HuH-7.5 (cell line): ENCODE data around the gene NAALADL2.
"Not testable (repeated sequence)": the region's sequence is repeated elsewhere in the genome, so short reads cannot be mapped to it uniquely, and the experiment has no call there.

Experiments
- DNase-seq: peaks from one replicate; pipeline ENCODE4 v3.0.0; 2011; ENCODE audit warnings: low spot score

The NAALADL2 gene

DNA sequence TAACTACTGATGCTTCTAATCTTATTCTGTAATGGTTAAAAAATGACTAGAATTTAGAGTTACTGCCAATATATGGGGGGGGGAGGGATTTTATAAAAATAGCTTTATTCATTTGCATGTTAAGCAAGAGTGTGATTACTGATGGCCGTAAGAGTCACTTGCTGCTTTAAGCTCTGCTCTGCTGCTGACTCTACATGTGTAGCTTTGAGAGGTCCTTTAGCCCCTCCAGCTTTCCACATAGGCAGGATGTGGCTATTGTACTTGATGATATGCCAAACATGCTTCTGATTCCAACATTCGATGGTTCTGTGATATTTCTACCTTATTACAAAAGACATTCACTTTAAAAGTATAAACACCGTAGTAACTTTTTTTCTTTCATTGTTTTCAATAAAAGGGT lies 511.3 kb downstream of the NAALADL2 start:
- not testable (repeated sequence) for DNase-seq

DNA sequence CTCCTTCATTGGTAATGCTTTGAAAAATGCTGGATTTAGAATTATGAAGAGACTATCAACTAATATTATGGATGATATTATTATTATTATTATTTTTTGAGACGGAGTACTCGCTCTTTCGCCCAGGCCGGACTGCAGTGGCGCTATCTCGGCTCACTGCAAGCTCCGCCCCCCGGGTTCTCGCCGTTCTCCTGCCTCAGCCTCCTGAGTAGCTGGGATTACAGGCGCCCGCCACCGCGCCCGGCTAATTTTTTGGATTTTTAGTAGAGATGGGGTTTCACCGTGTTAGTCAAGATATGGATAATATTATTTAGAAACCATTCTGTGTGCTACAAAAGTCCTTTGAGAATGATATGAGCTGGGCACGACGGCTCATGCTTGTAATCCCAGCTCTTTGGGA lies 512.1 kb downstream of the NAALADL2 start:
- DNase-seq, result not testable (repeated sequence)

- no peak for DNase-seq
These were observed 515.6 kb downstream of the NAALADL2 start for GRCh38 chr3:175374705-175375104.

GRCh38 chr3:175378348-175378747 lies 519.2 kb downstream of the NAALADL2 start:
- no peak for DNase-seq

DNA sequence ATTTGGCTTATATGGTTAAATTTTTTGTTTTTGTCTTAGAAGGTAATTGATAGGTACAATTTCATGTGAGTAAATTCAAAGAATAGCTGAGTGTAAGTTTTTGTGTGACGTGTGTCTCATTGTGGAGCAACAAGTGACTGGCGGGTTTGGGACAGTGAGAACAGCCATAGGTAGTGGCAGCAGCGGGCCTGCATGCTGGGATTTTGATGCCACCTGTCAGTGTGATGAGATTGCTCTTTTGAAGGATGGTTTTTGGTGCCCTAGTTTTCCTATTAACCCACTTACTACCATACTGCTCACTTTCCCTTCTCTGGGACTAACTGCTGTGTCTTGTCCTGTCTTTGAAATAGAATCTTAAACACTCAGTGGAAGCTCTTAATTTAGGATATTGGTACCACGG lies 522.6 kb downstream of the NAALADL2 start:
- no peak for DNase-seq

GRCh38 chr3:175383371-175383770 lies 524.2 kb downstream of the NAALADL2 start:
- DNase-seq, result no peak

- no peak for DNase-seq
These were observed 524.7 kb downstream of the NAALADL2 start for GRCh38 chr3:175383813-175384212.

DNA sequence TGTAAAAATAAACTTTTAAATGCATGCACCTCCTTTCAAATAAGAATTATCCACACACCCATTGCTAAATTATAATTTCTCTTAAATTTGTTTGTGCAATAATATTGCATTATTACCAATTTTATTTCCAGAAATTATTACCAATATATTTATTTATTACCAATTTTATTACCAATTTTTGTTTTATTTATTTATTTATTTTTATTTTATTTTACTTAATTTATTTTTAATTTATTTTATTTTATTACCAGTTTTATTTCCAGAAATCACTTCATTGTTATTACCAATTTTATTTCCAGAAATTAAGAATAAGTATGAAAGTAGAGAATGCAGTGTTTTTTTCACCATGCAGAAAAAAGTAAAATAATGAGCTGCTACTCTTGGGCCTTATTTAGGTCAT lies 525.4 kb downstream of the NAALADL2 start:
- no peak for DNase-seq

GRCh38 chr3:175386630-175387029 lies 527.5 kb downstream of the NAALADL2 start:
- DNase-seq, result peak; percentile 3

GRCh38 chr3:175389560-175389959 lies 530.4 kb downstream of the NAALADL2 start:
- no peak for DNase-seq

DNA sequence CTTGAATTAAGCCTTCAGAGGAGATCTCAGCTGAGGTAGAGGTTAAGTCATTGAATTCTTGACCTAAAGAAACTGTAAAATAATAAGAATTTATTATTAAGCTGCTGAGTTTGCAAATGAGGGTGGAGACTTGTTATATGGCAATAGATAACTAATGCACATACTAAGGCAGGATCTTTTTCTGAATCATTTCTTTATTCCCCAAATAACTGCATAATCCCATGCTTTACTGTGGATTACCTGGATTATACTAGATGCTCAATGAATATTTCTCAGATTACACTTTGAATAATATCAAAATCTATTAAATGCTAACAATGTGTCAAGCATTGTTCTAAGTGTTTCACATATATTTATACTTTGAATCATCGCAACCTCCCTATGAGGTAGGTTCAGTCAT lies 532.5 kb downstream of the NAALADL2 start:
- DNase-seq, result no peak

DNA sequence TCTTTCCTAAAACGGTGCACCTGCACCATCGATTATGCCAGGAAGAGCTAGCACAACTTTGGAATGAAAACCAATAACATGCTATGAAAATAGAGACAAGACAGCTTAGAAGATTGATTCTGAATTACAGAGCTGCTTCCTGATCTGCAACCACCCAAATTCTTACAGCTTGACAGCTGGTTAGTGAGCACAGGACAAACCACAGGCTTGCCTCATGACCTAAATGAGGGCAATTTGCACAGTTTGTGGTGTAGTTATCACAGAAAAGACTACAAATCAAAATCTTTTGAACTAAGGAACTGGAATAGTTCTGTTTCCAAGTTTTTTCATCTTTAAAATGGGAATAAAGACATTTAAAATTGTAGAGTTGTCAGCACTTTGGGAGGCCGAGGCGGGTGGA lies 533.5 kb downstream of the NAALADL2 start:
- DNase-seq, result no peak

DNA sequence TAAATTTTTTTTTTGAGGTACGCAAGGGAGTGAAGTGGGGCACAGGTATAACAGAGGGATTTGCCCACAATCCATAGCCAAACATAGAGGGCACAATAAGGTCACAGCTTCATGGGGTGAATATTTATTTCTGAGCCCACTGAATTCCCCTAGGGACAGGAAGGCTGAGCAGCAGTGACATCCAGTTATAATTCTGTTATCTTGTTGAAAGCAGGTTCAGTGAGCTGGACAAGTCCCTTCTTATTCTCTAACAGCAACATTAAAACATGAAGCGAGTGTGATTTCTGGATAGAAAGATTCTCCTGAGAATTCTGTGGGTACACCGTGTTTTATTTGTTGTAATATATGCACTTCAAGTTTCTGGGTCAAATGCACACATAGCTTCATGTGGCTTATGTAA lies 538.2 kb downstream of the NAALADL2 start:
- no peak for DNase-seq

- no peak for DNase-seq
These were observed 539.5 kb downstream of the NAALADL2 start for GRCh38 chr3:175398676-175399075.

GRCh38 chr3:175399156-175399840 lies 540.2 kb downstream of the NAALADL2 start:
- DNase-seq, result no peak

- DNase-seq, result no peak
These were observed 544.9 kb downstream of the NAALADL2 start for GRCh38 chr3:175404027-175404426.

DNA sequence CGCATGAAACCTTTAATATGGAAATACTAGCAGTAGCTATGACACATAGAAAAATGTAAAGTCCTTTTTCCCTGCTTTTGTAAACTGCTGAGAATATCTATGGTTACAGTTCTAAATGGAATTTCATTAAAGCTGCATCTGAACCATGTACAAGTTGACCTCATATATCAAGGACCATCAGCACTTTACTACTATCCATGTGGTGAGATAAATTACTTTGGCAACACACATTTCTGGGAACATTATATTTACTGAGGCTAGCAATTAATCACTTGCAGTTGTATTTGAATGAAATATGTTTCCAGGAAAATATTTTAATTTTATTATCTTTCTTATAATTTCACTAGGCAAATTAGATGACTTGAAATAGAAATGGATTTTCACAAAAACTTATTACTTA lies 545.5 kb downstream of the NAALADL2 start:
- no peak for DNase-seq

GRCh38 chr3:175410251-175410650 lies 551.1 kb downstream of the NAALADL2 start:
- no peak for DNase-seq

GRCh38 chr3:175411405-175411804 lies 552.3 kb downstream of the NAALADL2 start:
- DNase-seq, result no peak

- no peak for DNase-seq
These were observed 552.8 kb downstream of the NAALADL2 start for GRCh38 chr3:175411946-175412345.

DNA sequence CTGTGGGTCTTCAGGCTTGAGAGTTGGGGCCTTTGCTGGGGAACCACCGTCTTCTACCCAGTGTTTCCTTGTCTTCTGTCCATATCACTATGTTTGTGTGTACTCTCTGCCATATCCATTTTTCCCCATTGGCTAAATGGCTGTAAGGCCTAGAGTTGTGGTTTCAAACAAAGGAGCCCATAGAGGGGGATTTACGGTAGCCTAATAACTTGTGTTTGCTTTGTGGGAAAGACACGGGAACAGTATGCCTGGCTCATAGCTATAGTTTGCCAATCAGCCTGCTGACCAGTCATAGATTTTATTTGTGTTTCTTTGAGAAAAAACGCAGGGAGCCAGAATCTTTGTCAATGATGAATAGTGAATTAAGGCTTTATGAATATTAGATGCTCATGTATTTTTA lies 554.8 kb downstream of the NAALADL2 start:
- no peak for DNase-seq

DNA sequence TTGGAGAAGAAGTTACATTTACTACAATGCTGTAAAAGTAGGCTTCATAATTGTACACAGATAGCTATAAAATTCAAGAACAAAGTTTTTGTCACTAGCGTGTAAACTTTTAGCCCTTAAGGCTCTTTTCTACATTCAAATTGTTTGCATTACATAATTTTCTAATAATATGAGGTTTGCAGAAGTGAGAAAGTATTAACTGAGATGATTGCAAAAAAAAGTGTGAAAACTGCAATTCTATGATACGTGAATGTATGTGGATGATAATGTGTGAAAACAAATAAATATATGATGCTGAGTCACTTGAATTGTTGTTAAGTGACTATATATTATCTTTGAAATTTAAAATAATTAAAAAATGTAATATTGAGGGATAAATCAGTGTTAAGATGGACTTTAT lies 557.5 kb downstream of the NAALADL2 start:
- no peak for DNase-seq

DNA sequence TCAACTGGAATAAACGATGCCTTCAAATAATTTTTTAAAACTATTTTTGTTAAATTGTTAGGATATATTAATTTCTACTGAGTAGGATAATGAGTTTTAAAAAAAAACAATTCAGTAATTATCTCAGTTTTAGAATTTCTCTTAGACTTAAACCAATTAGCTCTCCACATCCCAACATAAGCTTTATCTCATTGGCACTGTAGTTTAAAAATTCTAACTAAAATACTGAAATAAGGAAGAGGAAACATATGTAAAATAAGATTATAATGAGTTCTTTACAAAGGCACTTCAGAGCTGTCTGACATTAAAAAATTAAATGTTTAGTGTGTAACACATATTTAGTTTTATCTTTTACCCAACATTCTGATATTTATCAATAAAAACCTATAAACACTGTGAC lies 558.3 kb downstream of the NAALADL2 start:
- no peak for DNase-seq

- DNase-seq, result no peak
These were observed 562.8 kb downstream of the NAALADL2 start for GRCh38 chr3:175421902-175422301.

DNA sequence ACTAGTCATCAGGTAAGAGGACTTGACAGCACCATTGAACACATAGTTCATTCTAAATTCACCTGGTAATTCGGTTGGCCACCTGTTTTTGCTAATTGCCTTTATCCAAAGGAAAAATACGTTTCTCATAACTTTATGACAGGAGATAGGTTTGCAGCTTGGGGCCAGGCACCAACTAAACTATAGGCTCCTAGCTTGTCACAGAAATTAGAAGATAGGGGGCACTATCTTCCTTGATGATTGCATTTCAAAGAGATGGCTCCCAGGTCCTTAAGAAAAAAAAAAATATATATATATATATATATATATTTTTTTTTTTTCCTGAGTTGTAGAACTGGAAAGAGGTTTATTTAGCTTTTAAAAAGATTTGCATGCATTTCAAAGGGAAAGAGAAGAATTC lies 563.6 kb downstream of the NAALADL2 start:
- no peak for DNase-seq
